HG03097 (cell line): Measurements from ENCODE around the gene CHST6.
A peak's percentile ranks its signal among the peaks of the same experiment; 100 is the strongest.
"Not testable (repeated sequence)": the region's sequence is repeated elsewhere in the genome, so short reads cannot be mapped to it uniquely, and the experiment has no call there.

Source experiments
- ATAC-seq: cut with Tn5 transposase; IDR thresholded peaks from one replicate; pipeline ENCODE4 v1.9.1; 2021; ENCODE audit not compliant: unreplicated experiment, low FRiP score

CHST6 gene

GRCh38 chr16:75455677-75456076 is 39.6 kb downstream of the CHST6 start:
- ATAC-seq: no peak

- no peak for ATAC-seq
These were observed 42.6 kb downstream of the CHST6 start for GRCh38 chr16:75452464-75453190.

- ATAC-seq: no peak
These were observed 48.8 kb downstream of the CHST6 start for GRCh38 chr16:75446416-75446815.

GRCh38 chr16:75445298-75445697 is 49.9 kb downstream of the CHST6 start:
- ATAC-seq: no peak

GRCh38 chr16:75443298-75443697 is 51.9 kb downstream of the CHST6 start:
- no peak for ATAC-seq

GRCh38 chr16:75433732-75434413 is 61.4 kb downstream of the CHST6 start:
- peak; percentile 56 for ATAC-seq

GRCh38 chr16:75432828-75433731 is 62.2 kb downstream of the CHST6 start, which contains the start of gene CFDP1:
Gene CFDP1, minus strand, starts transcription at chr16:75433503. Its CDS starts 151 bp downstream, at chr16:75433352.
- ATAC-seq: peak; percentile 84

GRCh38 chr16:75429621-75430403 is 65.4 kb downstream of the CHST6 start:
- ATAC-seq: no peak

GRCh38 chr16:75426524-75426923 is 68.7 kb downstream of the CHST6 start:
- not testable (repeated sequence) for ATAC-seq

- not testable (repeated sequence) for ATAC-seq
These were observed 71.0 kb downstream of the CHST6 start for GRCh38 chr16:75424105-75424762.

- no peak for ATAC-seq
These were observed 71.5 kb downstream of the CHST6 start for GRCh38 chr16:75423723-75424104.
